H1 (cell line): ENCODE measurements around the gene NAV2. TPM values are rescaled to one million over a fixed set of nuclear protein-coding genes. Genes with fewer than 3 reads are reported as not detected.
A peak's percentile ranks its signal among the peaks of the same experiment; 100 is the strongest.

Experiments
- CTCF ChIA-PET: fragments of 300-600 bp; sonication (Branson Sonifier 250); formaldehyde crosslinking; loops from one replicate; lab custom pipeline; 2021; ENCODE audit not compliant: partially characterized antibody; lab: Charles Lee
- POLR2A ChIA-PET: fragments of 300-600 bp; sonication (Branson Sonifier 250); formaldehyde crosslinking; loops from one replicate; lab custom pipeline; 2021; ENCODE audit warnings: inconsistent platforms; ENCODE audit not compliant: partially characterized antibody; lab: Charles Lee
- DNase-seq, 2 experiments: peaks; one replicate each; pipeline versions ENCODE4 v3.0.0 to v3.0.0-alpha.2; 2010 to 2022; ENCODE audit warnings: low spot score in 2 of 2, low read depth in 1 of 2, mixed read lengths in 1 of 2
- FAIRE-seq: peaks from 2 replicates; lab custom pipeline; 2011; peaks lifted over from hg19 to GRCh38; lab: Jason Lieb, UNC
- H2AFZ ChIP-seq: 2 replicates; pipeline ENCODE4 v1.8.1; 2012; ENCODE audit warnings: low read length, inconsistent platforms
- H2AK5ac ChIP-seq: 2 replicates; pipeline ENCODE4 v1.6.1; 2013; ENCODE audit warnings: low read depth, low read length
- H2BK120ac ChIP-seq: replicated peaks from 2 replicates; pipeline ENCODE3; 2013; ENCODE audit warnings: low read depth, low read length, inconsistent platforms
- H2BK12ac ChIP-seq: 2 replicates; pipeline ENCODE4 v1.6.1; 2013; ENCODE audit warnings: low read depth, low read length
- H2BK15ac ChIP-seq: 2 replicates; pipeline ENCODE4 v1.6.1; 2013; ENCODE audit warnings: low read length
- H2BK20ac ChIP-seq: 2 replicates; pipeline ENCODE4 v1.6.1; 2013; ENCODE audit warnings: low read length
- H2BK5ac ChIP-seq: 2 replicates; pipeline ENCODE4 v1.6.1; 2013; ENCODE audit warnings: low read depth, low read length
- H3K14ac ChIP-seq: 2 replicates; pipeline ENCODE4 v1.6.1; 2013; ENCODE audit warnings: inconsistent platforms; ENCODE audit not compliant: insufficient read length
- H3K18ac ChIP-seq: 2 replicates; pipeline ENCODE4 v1.6.1; 2013; ENCODE audit warnings: low read length; ENCODE audit errors: extremely low read depth
- H3K23ac ChIP-seq: 2 replicates; pipeline ENCODE4 v1.6.1; 2013; ENCODE audit warnings: inconsistent platforms; ENCODE audit not compliant: insufficient read length
- H3K23me2 ChIP-seq: 2 replicates; pipeline ENCODE4 v1.6.1; 2013; ENCODE audit warnings: low read depth, low read length
- H3K27ac ChIP-seq: 2 replicates; pipeline ENCODE4 v1.6.1; 2011; ENCODE audit warnings: low read depth, low read length, inconsistent platforms
- H3K27me3 ChIP-seq, 4 experiments: replicated peaks in 1 of 4; 1 replicate in 1 of 4; 2 replicates in 3 of 4; pipeline versions ENCODE4 v1.6.1 to v1.8.1; 2011 to 2013; ENCODE audit warnings: low read length in 3 of 4, mild to moderate bottlenecking in 3 of 4, inconsistent platforms in 2 of 4, mixed read lengths in 2 of 4, moderate library complexity in 1 of 4; ENCODE audit not compliant: control insufficient read depth in 3 of 4, insufficient read depth in 3 of 4; ENCODE audit errors: extremely low read depth in 1 of 4
- H3K36me3 ChIP-seq, 4 experiments: 2 replicates each; pipeline versions ENCODE4 v1.6.1 to v1.8.1; 2011 to 2013; ENCODE audit warnings: mild to moderate bottlenecking in 4 of 4, low read length in 3 of 4, moderate library complexity in 2 of 4, control low read depth in 1 of 4, inconsistent platforms in 1 of 4; ENCODE audit not compliant: insufficient read depth in 4 of 4, control insufficient read depth in 2 of 4
- H3K4ac ChIP-seq: replicated peaks from 2 replicates; pipeline ENCODE3; 2013; ENCODE audit warnings: low read length, low read depth, mixed read lengths, inconsistent platforms; ENCODE audit not compliant: insufficient read length
- H3K4me1 ChIP-seq, 4 experiments: replicated peaks in 1 of 4; 1 replicate in 1 of 4; 2 replicates in 3 of 4; pipeline versions ENCODE4 v1.6.1 to v1.8.1; 2011 to 2013; ENCODE audit warnings: low read length in 3 of 4, inconsistent platforms in 2 of 4, mixed read lengths in 1 of 4; ENCODE audit not compliant: insufficient read depth in 4 of 4, control insufficient read depth in 3 of 4
- H3K4me2 ChIP-seq, 2 experiments: 2 replicates each; pipeline versions ENCODE4 v1.6.1 to v1.8.1; 2011 to 2013; ENCODE audit warnings: low read depth in 2 of 2, low read length in 2 of 2, control low read depth in 1 of 2, inconsistent platforms in 1 of 2, mild to moderate bottlenecking in 1 of 2; ENCODE audit not compliant: insufficient read depth in 1 of 2
- H3K4me3 ChIP-seq, 4 experiments: fragments of 200-600, 300-600 bp in 1 of 4; sonication (generic), shearing (Covaris generic), sonication (Bioruptor Twin) in 1 of 4; 2 replicates each; pipeline versions ENCODE4 v1.5.1 to v1.8.1; 2011 to 2016; ENCODE audit warnings: low read length in 4 of 4, low read depth in 3 of 4, control low read depth in 2 of 4, inconsistent platforms in 2 of 4, mild to moderate bottlenecking in 2 of 4, mixed read lengths in 1 of 4, moderate library complexity in 1 of 4; ENCODE audit not compliant: insufficient read depth in 2 of 4; ENCODE audit errors: extremely low read depth in 1 of 4
- H3K56ac ChIP-seq: replicated peaks from 2 replicates; pipeline ENCODE3; 2013; ENCODE audit warnings: low read depth, mild to moderate bottlenecking, mixed read lengths, low read length, inconsistent platforms; ENCODE audit not compliant: insufficient read length
- H3K79me1 ChIP-seq: 2 replicates; pipeline ENCODE4 v1.6.1; 2013; ENCODE audit warnings: low read depth, low read length, control low read depth
- H3K79me2 ChIP-seq, 2 experiments: 2 replicates each; pipeline versions ENCODE4 v1.6.1 to v1.8.1; 2012 to 2013; ENCODE audit warnings: low read length in 2 of 2, mild to moderate bottlenecking in 2 of 2, inconsistent platforms in 1 of 2; ENCODE audit not compliant: insufficient read depth in 2 of 2, control insufficient read depth in 1 of 2
- H3K9ac ChIP-seq, 4 experiments: replicated peaks in 1 of 4; 1 replicate in 1 of 4; 2 replicates in 3 of 4; pipeline versions ENCODE4 v1.6.1 to v1.8.1; 2011 to 2013; ENCODE audit warnings: low read depth in 3 of 4, low read length in 3 of 4, control low read depth in 2 of 4, mild to moderate bottlenecking in 2 of 4, moderate library complexity in 2 of 4, inconsistent platforms in 1 of 4; ENCODE audit errors: extremely low read depth in 1 of 4
- H3K9me3 ChIP-seq, 2 experiments: 2 replicates each; pipeline versions ENCODE4 v1.6.1 to v1.8.1; 2012 to 2013; ENCODE audit warnings: mild to moderate bottlenecking in 2 of 2, moderate library complexity in 2 of 2, control low read depth in 1 of 2, inconsistent platforms in 1 of 2, low read depth in 1 of 2, low read length in 1 of 2, mixed read lengths in 1 of 2; ENCODE audit not compliant: insufficient read depth in 2 of 2
- H4K20me1 ChIP-seq, 2 experiments: replicated peaks in 1 of 2; 2 replicates each; pipeline versions ENCODE3 to v1.8.1; 2011 to 2013; ENCODE audit warnings: inconsistent platforms in 2 of 2, low read length in 2 of 2, mild to moderate bottlenecking in 1 of 2; ENCODE audit not compliant: insufficient read depth in 2 of 2, control insufficient read depth in 1 of 2
- H4K5ac ChIP-seq: 2 replicates; pipeline ENCODE4 v1.6.1; 2013; ENCODE audit warnings: low read length, low read depth, mixed read lengths, inconsistent platforms; ENCODE audit not compliant: insufficient read length
- H4K8ac ChIP-seq: 2 replicates; pipeline ENCODE4 v1.8.0; 2013; ENCODE audit warnings: mild to moderate bottlenecking, moderate library complexity, low read length, inconsistent platforms; ENCODE audit not compliant: insufficient read depth; ENCODE audit errors: extremely low read depth
- H4K91ac ChIP-seq: replicated peaks from 2 replicates; pipeline ENCODE3; 2013; ENCODE audit warnings: low read length, mixed read lengths, inconsistent platforms; ENCODE audit not compliant: insufficient read length
- ASH2L ChIP-seq: fragments of 200-600, 300-600 bp; sonication (generic); IDR thresholded peaks from one replicate; pipeline ENCODE4 v1.7.1; 2017; ENCODE audit warnings: low read length
- SAP30 ChIP-seq: fragments of 300-600 bp; sonication (generic); IDR thresholded peaks from 2 replicates; pipeline ENCODE4 v1.7.1; 2012; ENCODE audit warnings: low read length, moderate library complexity, mild to moderate bottlenecking, inconsistent platforms; ENCODE audit not compliant: insufficient read depth, insufficient replicate concordance
- TAF1 ChIP-seq: IDR thresholded peaks from 2 replicates; pipeline ENCODE4 v1.6.1; 2011; ENCODE audit warnings: mild to moderate bottlenecking, low read depth, low read length
- WGBS, 2 experiments: shearing (Covaris generic) in 1 of 2; methylation state at CpG; one replicate each; pipeline versions ENCODE4 v1.1.6 to v1.1.7; 2013 to 2015; ENCODE audit warnings: low lambda C conversion rate in 2 of 2, mixed read lengths in 2 of 2, inconsistent platforms in 1 of 2, low coverage in 1 of 2, missing lambda C conversion rate in 1 of 2; ENCODE audit not compliant: insufficient replicate concordance in 2 of 2, insufficient coverage in 1 of 2, insufficient read length in 1 of 2; ENCODE audit errors: extremely low coverage in 1 of 2, missing lambda C conversion rate in 1 of 2; 5-methylcytosine and 5-hydroxymethylcytosine counted together
- polyA plus RNA-seq, 7 experiments: library from polyadenylated mRNA; depleted of rRNA in 3 of 7; stranded (reverse) in 5 of 7; unstranded in 2 of 7; fragments of >200 nt in 5 of 7; fragments of 200-250 nt in 2 of 7; gene quantifications; 1 replicate in 5 of 7; 2 replicates in 1 of 7; 4 replicates in 1 of 7; pipeline versions ENCODE4 v1.2.1 to v1.2.3, GENCODE V29; 2011 to 2013; ENCODE audit warnings: missing spikeins in 2 of 7, mixed read lengths in 2 of 7
- total RNA-seq: library from RNA; stranded (reverse); fragmentation: NEBNext Ultra II Directional; extraction: Animal tissue kit (Norgen Biotek cat#: 25700); gene quantifications from 2 replicates; pipeline ENCODE4 v1.2.1, GENCODE V29; 2021

NAV2 gene
- total and polyA plus RNA-seq, 2 of the 8 experiments (the other 6 are each of a cell fraction or from before 2014, with no cell fraction given): 35.6 to 73.6 TPM

- H2BK5ac ChIP-seq: peak overlapping the region; percentile 72
- no peak overlapping the region for H3K23ac ChIP-seq
- H3K9ac ChIP-seq: peak overlapping the region; percentile 15 to 74 (median 47); a peak in 6 of 7 replicates
- no peak overlapping the region for H2BK20ac ChIP-seq
- peak overlapping the region; percentile 77 to 95 for H3K4me2 ChIP-seq
- POLR2A ChIA-PET: interaction anchor here (0.9 to 3.4 kb wide), 6 partner anchors 10 to 71 kb away, joined by 3 to 14 read pairs (median 3); no protein-coding TSS in a partner anchor
- peak overlapping the region; percentile 73 for H4K5ac ChIP-seq
- CTCF ChIA-PET: interaction anchor here (0.7 to 9.3 kb wide), 11 partner anchors 9 to 110 kb away, joined by 3 to 99 read pairs (median 4); no protein-coding TSS in a partner anchor
- H4K20me1 ChIP-seq: peaks cover 0 to 2% of the 10 kb centered on the region in 2 experiments
- H3K27ac ChIP-seq: peak overlapping the region; percentile 50; the same call in 1 of the 2 replicates
- peak overlapping the region; percentile 18 for H2BK12ac ChIP-seq
- no peak overlapping the region for H2BK120ac ChIP-seq
- H3K36me3 ChIP-seq: no peaks in the 10 kb centered on the region
- H3K23me2 ChIP-seq: peaks cover 9% of the 10 kb centered on the region; the same call in 1 of the 2 replicates
- peak overlapping the region; percentile 80 for H3K56ac ChIP-seq
- H3K79me1 ChIP-seq: peaks cover 2% of the 10 kb centered on the region; the same call in 1 of the 2 replicates
- H3K4me1 ChIP-seq: peaks cover 18 to 47% (median 44%) of the 10 kb centered on the region in 4 experiments
- DNase-seq: no peak
- 2% methylated on average over 4 of the region's 6 CpGs; no CpG with 5 or more reads in 1 of the 2 experiments for WGBS, 2 experiments
- peak overlapping the region; percentile 43 to 66 (median 56) for H3K4me3 ChIP-seq
- H3K27me3 ChIP-seq: no peaks in the 10 kb centered on the region
- no peak overlapping the region; the same call in 1 of the 2 replicates for H3K18ac ChIP-seq
- H2AFZ ChIP-seq: no peak overlapping the region
- no peak overlapping the region for H3K14ac ChIP-seq
- TF ChIP-seq TAF1: 0 out of 2 replicates have a peak, but pooled peaks have one; percentile 2
- TF ChIP-seq SAP30: no peak
- peak; percentile 70 for TF ChIP-seq ASH2L
- TF ChIP-seq, all 59 proteins: peak for 2
- FAIRE-seq: no peak
- Histone ChIP-seq H4K8ac (no peak overlapping the region; the same call in 1 of the 2 replicates), H2AK5ac (no peak overlapping the region), H4K91ac (no peak overlapping the region), H2BK15ac (no peak overlapping the region), H3K4ac (no peak overlapping the region), H3K79me2 (peaks cover 0 to 31% of the 10 kb centered on the region in 2 experiments; a peak in 3 of 4 replicates), H3K9me3 (no peaks in the 10 kb centered on the region)
Observed at GRCh38 chr11:20023082-20023426, 310.4 kb downstream of the NAV2 start.
